ENCODE measurements around the gene GPR161. TPM values are rescaled to one million over a fixed set of nuclear protein-coding genes. Genes with fewer than 3 reads are reported as not detected.

Gene GPR161
- total and polyA plus RNA-seq, 10 of the 15 experiments (the other 5 are each of a cell fraction or from before 2014, with no cell fraction given), result 0.07 to 0.49 (median 0.34) TPM; not detected in 2

GRCh38 chr1:168035345-168035744, 101.4 kb downstream of the GPR161 start:
- H3K79me2 ChIP-seq (ENCODE audit: control insufficient read depth, insufficient read depth, low read length), result no peaks in the 10 kb centered on the region
- RAD21 ChIA-PET (ENCODE audit: unreplicated experiment), result no interaction called here
- 97% methylated on average over 5 of the region's 5 CpGs for WGBS (ENCODE audit: insufficient coverage, insufficient replicate concordance, low lambda C conversion rate, missing lambda C conversion rate)
- CTCF ChIA-PET, result interaction anchor here (0.7 to 1.2 kb wide), 2 partner anchors 13 to 29 kb away, joined by 3 read pairs; no protein-coding TSS in a partner anchor
- in situ Hi-C loops (cut with MboI), result no loop called here
- H3K27ac ChIP-seq (ENCODE audit: control insufficient read depth, insufficient read depth), result no peak overlapping the region
- no peaks in the 10 kb centered on the region for H4K20me1 ChIP-seq (ENCODE audit: control insufficient read depth, insufficient read depth)
- H3K4me1 ChIP-seq (ENCODE audit: control insufficient read depth, insufficient read depth, low read length), result peaks cover 4% of the 10 kb centered on the region; the same call in 1 of the 2 replicates
- POLR2A ChIA-PET, result no interaction called here
- no peaks in the 10 kb centered on the region; a peak in 1 of 4 replicates for H3K36me3 ChIP-seq (ENCODE audit: control insufficient read depth in 2 of 2, insufficient read depth in 2 of 2, low read length in 1 of 2)
- H3K27me3 ChIP-seq (replicated peaks in 1 of 2; ENCODE audit: control insufficient read depth in 2 of 2, insufficient read depth in 2 of 2, low read length in 1 of 2), result no peaks in the 10 kb centered on the region
- H3K4me2 ChIP-seq (ENCODE audit: control insufficient read depth, insufficient read depth), result no peak overlapping the region
- ATAC-seq, result no peak
- FAIRE-seq, result no peak
- SMC1A ChIA-PET (ENCODE audit: uncharacterized antibody, unreplicated experiment), result no interaction called here
- no peak for TF ChIP-seq CHD4 (IDR thresholded peaks at IDR 0.05)
- TF ChIP-seq STAT1 (conservative IDR thresholded peaks at IDR 0.05), result no peak
- no peak for TF ChIP-seq ZNF687 (IDR thresholded peaks at IDR 0.05)
- H3K9me3 ChIP-seq (replicated peaks; ENCODE audit: control insufficient read depth, insufficient read depth, low read length), result no peaks in the 10 kb centered on the region
- BruUV-seq (replicated peaks), result no TSS peak
- intact Hi-C loops (cut with micrococcal nuclease; ENCODE audit: unreplicated experiment), result no loop called here
- H3K9ac ChIP-seq (ENCODE audit: control insufficient read depth, insufficient read depth, low read length), result no peak overlapping the region
- no peak for DNase-seq (ENCODE audit: low read depth, low spot score)
- H2AFZ ChIP-seq (ENCODE audit: control insufficient read depth, low read depth, low read length), result no peak overlapping the region
- H3K4me3 ChIP-seq, result no peak overlapping the region

GRCh38 chr1:168032029-168032428, 104.7 kb downstream of the GPR161 start:
- Histone ChIP-seq H4K20me1 (ENCODE audit: control insufficient read depth, insufficient read depth) (no peaks in the 10 kb centered on the region), H3K4me1 (ENCODE audit: control insufficient read depth, insufficient read depth, low read length) (peaks cover 4% of the 10 kb centered on the region; the same call in 1 of the 2 replicates), H3K36me3 (ENCODE audit: control insufficient read depth in 2 of 2, insufficient read depth in 2 of 2, low read length in 1 of 2) (no peaks in the 10 kb centered on the region; a peak in 2 of 4 replicates), H3K27me3 (replicated peaks in 1 of 2; ENCODE audit: control insufficient read depth in 2 of 2, insufficient read depth in 2 of 2, low read length in 1 of 2) (no peaks in the 10 kb centered on the region), H3K4me3 (no peak overlapping the region), H2AFZ (ENCODE audit: control insufficient read depth, low read depth, low read length) (no peak overlapping the region), H3K79me2 (ENCODE audit: control insufficient read depth, insufficient read depth, low read length) (no peaks in the 10 kb centered on the region), H3K4me2 (ENCODE audit: control insufficient read depth, insufficient read depth) (no peak overlapping the region), H3K27ac (ENCODE audit: control insufficient read depth, insufficient read depth) (no peak overlapping the region), H3K9ac (ENCODE audit: control insufficient read depth, insufficient read depth, low read length) (no peak overlapping the region), H3K9me3 (replicated peaks; ENCODE audit: control insufficient read depth, insufficient read depth, low read length) (no peaks in the 10 kb centered on the region)
- BruUV-seq (replicated peaks), result no TSS peak
- in situ Hi-C loops (cut with MboI) (no loop called here), intact Hi-C loops (cut with micrococcal nuclease; ENCODE audit: unreplicated experiment) (no loop called here)
- ATAC-seq, result peak; percentile 62
- ChIA-PET POLR2A (no interaction called here), SMC1A (ENCODE audit: uncharacterized antibody, unreplicated experiment) (interaction anchor here (0.6 to 1.7 kb wide), 3 partner anchors 9 to 36 kb away, joined by 3 to 6 read pairs (median 3); no protein-coding TSS in a partner anchor), RAD21 (ENCODE audit: unreplicated experiment) (no interaction called here), CTCF (no interaction called here)
- WGBS (ENCODE audit: insufficient coverage, insufficient replicate concordance, low lambda C conversion rate, missing lambda C conversion rate), result 8% methylated on average over 1 of the region's 1 CpG
- FAIRE-seq, result peak; percentile 56
- no peak for DNase-seq (ENCODE audit: low read depth, low spot score)
- TF ChIP-seq EGR1 (IDR thresholded peaks at IDR 0.05; ENCODE audit: borderline replicate concordance in 1 of 2, low read depth in 2 of 2, low read length in 2 of 2), result no peak
- no peak for TF ChIP-seq PKNOX1 (IDR thresholded peaks at IDR 0.05)
- TF ChIP-seq SUZ12 (IDR thresholded peaks at IDR 0.05; ENCODE audit: unreplicated experiment), result no peak
- TF ChIP-seq SPI1 (IDR thresholded peaks at IDR 0.05; ENCODE audit: borderline replicate concordance, insufficient read depth, low read depth, low read length), result peak; percentile 73
- TF ChIP-seq ETV6 (conservative IDR thresholded peaks at IDR 0.05 in 1 of 2, IDR thresholded peaks at IDR 0.05 in 1 of 2; ENCODE audit: borderline replicate concordance in 1 of 2, low read depth in 1 of 2), result no peak
- TF ChIP-seq RELA (IDR thresholded peaks at IDR 0.05; ENCODE audit: borderline replicate concordance, partially characterized antibody), result no peak
- TF ChIP-seq ZSCAN29 (IDR thresholded peaks at IDR 0.05), result no peak
- no peak for TF ChIP-seq IKZF2 (IDR thresholded peaks at IDR 0.05)
- no peak for TF ChIP-seq SIX5 (IDR thresholded peaks at IDR 0.05; ENCODE audit: low read depth, low read length, severe bottlenecking)
